Measurements from ENCODE around the gene DHCR7. TPM values are rescaled to one million over a fixed set of nuclear protein-coding genes. Genes with fewer than 3 reads are reported as not detected.

The DHCR7 gene
- total RNA-seq, 1 experiment from 2014 or later, result 286 TPM

GRCh38 chr11:71488681-71489270, 40.6 kb upstream of the DHCR7 start:
- Histone ChIP-seq H3K27me3 (replicated peaks; ENCODE audit: insufficient read depth, low read depth, low read length, poor library complexity) (no peaks in the 10 kb centered on the region), H3K27ac (ENCODE audit: low read depth, low read length, poor library complexity, severe bottlenecking) (no peak overlapping the region), H3K9me3 (ENCODE audit: low read depth, low read length, poor library complexity, severe bottlenecking) (no peaks in the 10 kb centered on the region), H3K4me3 (ENCODE audit: low read depth, low read length, poor library complexity, severe bottlenecking) (no peak overlapping the region), H3K36me3 (ENCODE audit: insufficient read depth, low read length, poor library complexity, severe bottlenecking) (peaks cover 4% of the 10 kb centered on the region), H3K4me1 (ENCODE audit: insufficient read depth, low read length, poor library complexity, severe bottlenecking) (no peaks in the 10 kb centered on the region)
- no peak for DNase-seq (ENCODE audit: low spot score)
- CTCF ChIA-PET, result no interaction called here
- POLR2A ChIA-PET (ENCODE audit: low non-redundant PET), result no interaction called here
- TF ChIP-seq CTCF (conservative IDR thresholded peaks at IDR 0.05; ENCODE audit: low read depth, low read length), result no peak
- no peak for TF ChIP-seq EZH2 (IDR thresholded peaks at IDR 0.05; ENCODE audit: borderline replicate concordance, low read depth, low read length, poor library complexity, severe bottlenecking)
- intact Hi-C loops (cut with micrococcal nuclease; ENCODE audit: unreplicated experiment), result no loop called here
- no TSS peak for BruUV-seq (replicated peaks)

DNA sequence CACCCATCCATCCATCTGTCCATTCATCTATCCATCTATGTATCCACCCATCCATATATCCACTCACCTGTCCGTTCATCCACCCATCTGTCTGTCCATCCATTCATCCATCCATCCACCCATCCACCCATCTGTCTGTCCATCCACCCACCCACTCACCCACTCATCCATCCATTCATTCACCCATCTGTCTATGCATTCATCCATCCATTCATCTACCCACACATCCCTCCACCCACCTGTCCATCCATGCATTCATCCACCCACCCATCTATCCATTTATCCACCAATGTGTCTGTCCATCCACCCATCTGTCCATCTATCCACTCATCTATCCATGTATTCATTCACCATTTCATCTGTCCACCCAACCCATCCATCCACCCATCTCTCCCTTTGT, 38.1 kb upstream of the DHCR7 start:
- Histone ChIP-seq H3K9me3 (ENCODE audit: low read depth, low read length, poor library complexity, severe bottlenecking) (no peaks in the 10 kb centered on the region), H3K4me3 (ENCODE audit: low read depth, low read length, poor library complexity, severe bottlenecking) (no peak overlapping the region), H3K27ac (ENCODE audit: low read depth, low read length, poor library complexity, severe bottlenecking) (no peak overlapping the region), H3K4me1 (ENCODE audit: insufficient read depth, low read length, poor library complexity, severe bottlenecking) (no peaks in the 10 kb centered on the region), H3K36me3 (ENCODE audit: insufficient read depth, low read length, poor library complexity, severe bottlenecking) (peaks cover 11% of the 10 kb centered on the region), H3K27me3 (replicated peaks; ENCODE audit: insufficient read depth, low read depth, low read length, poor library complexity) (no peaks in the 10 kb centered on the region)
- no peak for DNase-seq (ENCODE audit: low spot score)
- CTCF ChIA-PET, result no interaction called here
- BruUV-seq (replicated peaks), result no TSS peak
- POLR2A ChIA-PET (ENCODE audit: low non-redundant PET), result no interaction called here
- no peak for TF ChIP-seq EZH2 (IDR thresholded peaks at IDR 0.05; ENCODE audit: borderline replicate concordance, low read depth, low read length, poor library complexity, severe bottlenecking)
- no peak for TF ChIP-seq CTCF (conservative IDR thresholded peaks at IDR 0.05; ENCODE audit: low read depth, low read length)
- intact Hi-C loops (cut with micrococcal nuclease; ENCODE audit: unreplicated experiment), result no loop called here

DNA sequence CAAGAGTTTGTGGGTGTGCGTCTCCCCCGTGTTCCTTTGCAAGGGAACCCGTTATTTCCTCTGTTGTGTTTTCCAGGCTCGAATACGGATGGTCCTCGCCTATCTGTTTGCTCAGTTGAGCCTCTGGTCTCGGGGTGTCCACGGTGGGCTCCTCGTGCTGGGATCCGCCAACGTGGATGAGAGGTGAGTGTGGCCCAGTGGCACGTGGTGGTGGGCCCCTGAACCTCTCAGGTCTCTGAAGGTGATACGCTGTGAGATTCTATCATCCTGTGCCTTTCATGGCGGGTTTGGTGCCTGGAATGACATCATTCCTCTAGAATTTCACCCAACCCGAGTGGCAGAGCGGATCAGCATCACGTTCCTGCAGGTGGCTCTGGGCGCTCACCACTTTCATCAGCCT, 37.3 kb upstream of the DHCR7 start:
- H3K36me3 ChIP-seq (ENCODE audit: insufficient read depth, low read length, poor library complexity, severe bottlenecking), result peaks cover 11% of the 10 kb centered on the region
- no TSS peak for BruUV-seq (replicated peaks)
- no peak for TF ChIP-seq EZH2 (IDR thresholded peaks at IDR 0.05; ENCODE audit: borderline replicate concordance, low read depth, low read length, poor library complexity, severe bottlenecking)
- no peak for TF ChIP-seq CTCF (conservative IDR thresholded peaks at IDR 0.05; ENCODE audit: low read depth, low read length)
- no peaks in the 10 kb centered on the region for H3K9me3 ChIP-seq (ENCODE audit: low read depth, low read length, poor library complexity, severe bottlenecking)
- H3K4me1 ChIP-seq (ENCODE audit: insufficient read depth, low read length, poor library complexity, severe bottlenecking), result no peaks in the 10 kb centered on the region
- POLR2A ChIA-PET (ENCODE audit: low non-redundant PET), result no interaction called here
- CTCF ChIA-PET, result no interaction called here
- no peaks in the 10 kb centered on the region for H3K27me3 ChIP-seq (replicated peaks; ENCODE audit: insufficient read depth, low read depth, low read length, poor library complexity)
- intact Hi-C loops (cut with micrococcal nuclease; ENCODE audit: unreplicated experiment), result no loop called here
- DNase-seq (ENCODE audit: low spot score), result no peak
- H3K4me3 ChIP-seq (ENCODE audit: low read depth, low read length, poor library complexity, severe bottlenecking), result no peak overlapping the region
- no peak overlapping the region for H3K27ac ChIP-seq (ENCODE audit: low read depth, low read length, poor library complexity, severe bottlenecking)
